ENCODE data around the gene TNFRSF1A. TPM values are rescaled to one million over a fixed set of nuclear protein-coding genes. Genes with fewer than 3 reads are reported as not detected.
A peak's percentile ranks its signal among the peaks of the same experiment; 100 is the strongest.

Gene TNFRSF1A
- total and polyA plus RNA-seq, 10 donors, result 22.5 to 578 (median 211) TPM

GRCh38 chr12:6363010-6363329, 21.1 kb upstream of the TNFRSF1A start:
- TF ChIP-seq, protein P1, sequence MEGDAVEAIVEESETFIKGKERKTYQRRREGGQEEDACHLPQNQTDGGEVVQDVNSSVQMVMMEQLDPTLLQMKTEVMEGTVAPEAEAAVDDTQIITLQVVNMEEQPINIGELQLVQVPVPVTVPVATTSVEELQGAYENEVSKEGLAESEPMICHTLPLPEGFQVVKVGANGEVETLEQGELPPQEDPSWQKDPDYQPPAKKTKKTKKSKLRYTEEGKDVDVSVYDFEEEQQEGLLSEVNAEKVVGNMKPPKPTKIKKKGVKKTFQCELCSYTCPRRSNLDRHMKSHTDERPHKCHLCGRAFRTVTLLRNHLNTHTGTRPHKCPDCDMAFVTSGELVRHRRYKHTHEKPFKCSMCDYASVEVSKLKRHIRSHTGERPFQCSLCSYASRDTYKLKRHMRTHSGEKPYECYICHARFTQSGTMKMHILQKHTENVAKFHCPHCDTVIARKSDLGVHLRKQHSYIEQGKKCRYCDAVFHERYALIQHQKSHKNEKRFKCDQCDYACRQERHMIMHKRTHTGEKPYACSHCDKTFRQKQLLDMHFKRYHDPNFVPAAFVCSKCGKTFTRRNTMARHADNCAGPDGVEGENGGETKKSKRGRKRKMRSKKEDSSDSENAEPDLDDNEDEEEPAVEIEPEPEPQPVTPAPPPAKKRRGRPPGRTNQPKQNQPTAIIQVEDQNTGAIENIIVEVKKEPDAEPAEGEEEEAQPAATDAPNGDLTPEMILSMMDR (IDR thresholded peaks at IDR 0.05 in 8 of 11, conservative IDR thresholded peaks at IDR 0.05 in 3 of 11), result no peak
- TF ChIP-seq POLR2AphosphoS5 (IDR thresholded peaks at IDR 0.05), result no peak
- TF ChIP-seq POLR2A (IDR thresholded peaks at IDR 0.05), result no peak
- intact Hi-C loops (cut with DNase I; ENCODE audit: low total_unique reads), result no loop called here
- peak overlapping the region in 7 of 8 donors; percentile 87 to 97 (median 89) for H3K27ac ChIP-seq
- no peaks in the 10 kb centered on the region for H3K36me3 ChIP-seq
- WGBS, 5 donors, result 6 to 17% (median 10%) methylated on average over 4 of the region's 4 CpGs
- no peak for DNase-seq
- H3K9me3 ChIP-seq, result no peaks in the 10 kb centered on the region
- peaks cover 21 to 74% (median 42%) of the 10 kb centered on the region in 6 donors for H3K4me1 ChIP-seq
- peak overlapping the region in 6 of 8 donors; percentile 52 to 82 (median 60) for H3K4me3 ChIP-seq
- peaks cover 0 to 16% (median 0%) of the 10 kb centered on the region in 7 donors for H3K27me3 ChIP-seq (replicated peaks in 1 of 7)

DNA sequence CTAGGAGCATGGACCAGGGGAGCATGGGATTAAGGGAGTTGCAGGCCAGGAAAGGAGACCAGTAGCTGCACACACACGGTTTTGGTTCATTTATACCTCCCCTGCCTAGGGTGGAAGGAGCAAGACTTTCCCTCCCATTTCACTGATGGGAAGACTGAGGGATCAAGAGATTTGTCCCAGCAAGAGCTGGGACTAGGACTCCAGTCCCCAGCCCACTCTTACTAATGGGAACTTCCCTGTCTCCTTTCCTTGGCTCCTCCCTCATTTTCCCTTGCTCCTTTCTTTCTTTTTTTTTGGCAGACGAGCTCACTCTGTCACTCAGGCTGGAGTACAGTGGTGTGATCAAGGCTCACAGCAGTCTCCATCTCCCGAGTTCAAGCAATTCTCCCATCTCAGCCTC, 20.5 kb upstream of the TNFRSF1A start:
- Histone ChIP-seq H3K36me3 (no peaks in the 10 kb centered on the region), H3K27ac (peak overlapping the region in 5 of 8 donors; percentile 57 to 97 (median 89)), H3K9me3 (no peaks in the 10 kb centered on the region), H3K4me1 (peaks cover 15 to 71% (median 37%) of the 10 kb centered on the region in 6 donors), H3K4me3 (no peak overlapping the region), H3K27me3 (replicated peaks in 1 of 7) (peaks cover 0 to 21% (median 0%) of the 10 kb centered on the region in 7 donors)
- 64 to 90% (median 75%) methylated on average over 3 of the region's 3 CpGs for WGBS, 5 donors
- TF ChIP-seq, protein P1 (IDR thresholded peaks at IDR 0.05 in 8 of 11, conservative IDR thresholded peaks at IDR 0.05 in 3 of 11), result no peak
- no peak for TF ChIP-seq POLR2A (IDR thresholded peaks at IDR 0.05)
- TF ChIP-seq POLR2AphosphoS5 (IDR thresholded peaks at IDR 0.05), result no peak
- intact Hi-C loops (cut with DNase I; ENCODE audit: low total_unique reads), result no loop called here
- DNase-seq, result no peak

DNA sequence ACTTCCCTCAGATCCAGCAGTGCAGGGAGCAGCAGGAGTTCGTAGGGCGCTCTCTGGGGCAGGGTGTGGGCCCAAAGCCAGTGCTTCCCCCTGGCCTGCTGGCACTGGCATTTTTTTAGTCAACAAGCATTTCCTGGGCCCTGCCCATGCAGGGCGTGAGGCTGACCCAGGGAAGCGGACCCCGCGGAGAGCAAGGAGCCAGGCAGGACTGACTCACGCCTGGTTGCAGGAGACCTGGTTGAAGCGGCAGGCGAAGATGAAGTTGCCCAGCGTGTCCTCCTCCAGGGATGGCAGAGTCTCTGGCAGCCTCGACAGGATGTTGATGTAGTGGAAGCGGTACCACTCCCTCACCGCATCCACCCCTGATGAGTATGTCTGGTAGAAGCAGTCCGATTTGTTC, 20.0 kb upstream of the TNFRSF1A start:
- WGBS, 5 donors, result 59 to 76% (median 70%) methylated on average over 14 of the region's 14 CpGs
- H3K4me3 ChIP-seq, result no peak overlapping the region
- peak overlapping the region in 6 of 8 donors; percentile 2 to 97 (median 52) for H3K27ac ChIP-seq
- H3K27me3 ChIP-seq (replicated peaks in 1 of 7), result peaks cover 0 to 22% (median 0%) of the 10 kb centered on the region in 7 donors
- H3K9me3 ChIP-seq, result no peaks in the 10 kb centered on the region
- intact Hi-C loops (cut with DNase I; ENCODE audit: low total_unique reads), result no loop called here
- TF ChIP-seq, protein P1 (IDR thresholded peaks at IDR 0.05 in 8 of 11, conservative IDR thresholded peaks at IDR 0.05 in 3 of 11), result no peak
- no peak for TF ChIP-seq POLR2A (IDR thresholded peaks at IDR 0.05)
- peak; percentile 9 to 67 (median 43) for TF ChIP-seq POLR2AphosphoS5 (IDR thresholded peaks at IDR 0.05)
- no peaks in the 10 kb centered on the region for H3K36me3 ChIP-seq
- DNase-seq, result peak; percentile 79
- peaks cover 14 to 66% (median 34%) of the 10 kb centered on the region in 6 donors for H3K4me1 ChIP-seq

- H3K4me1 ChIP-seq, result peaks cover 14 to 76% (median 38%) of the 10 kb centered on the region in 6 donors
- WGBS, 5 donors, result 69 to 75% (median 73%) methylated on average over 10 to 11 of the region's 11 CpGs
- TF ChIP-seq, protein P1 (IDR thresholded peaks at IDR 0.05 in 8 of 11, conservative IDR thresholded peaks at IDR 0.05 in 3 of 11), result no peak
- TF ChIP-seq POLR2AphosphoS5 (IDR thresholded peaks at IDR 0.05) (no peak), POLR2A (IDR thresholded peaks at IDR 0.05) (no peak)
- no peak overlapping the region for H3K4me3 ChIP-seq
- peak; percentile 44 for DNase-seq
- no peaks in the 10 kb centered on the region for H3K9me3 ChIP-seq
- no peaks in the 10 kb centered on the region for H3K36me3 ChIP-seq
- H3K27me3 ChIP-seq (replicated peaks in 1 of 7), result peaks cover 0 to 29% (median 0%) of the 10 kb centered on the region in 7 donors
- intact Hi-C loops (cut with DNase I; ENCODE audit: low total_unique reads), result no loop called here
- H3K27ac ChIP-seq, result peak overlapping the region in 5 of 8 donors; percentile 45 to 97 (median 57)
Observed at GRCh38 chr12:6360578-6361490, 19.0 kb upstream of the TNFRSF1A start.

All from spleen (tissue), 11 donors.